ENCODE measurements around the gene SPNS2. TPM values are rescaled to one million over a fixed set of nuclear protein-coding genes. Genes with fewer than 3 reads are reported as not detected.

SPNS2 gene
- 58.1 and 61.5 TPM in 2 replicates for total RNA-seq (2014; rRNA removed; shearing (Covaris generic))

DNA sequence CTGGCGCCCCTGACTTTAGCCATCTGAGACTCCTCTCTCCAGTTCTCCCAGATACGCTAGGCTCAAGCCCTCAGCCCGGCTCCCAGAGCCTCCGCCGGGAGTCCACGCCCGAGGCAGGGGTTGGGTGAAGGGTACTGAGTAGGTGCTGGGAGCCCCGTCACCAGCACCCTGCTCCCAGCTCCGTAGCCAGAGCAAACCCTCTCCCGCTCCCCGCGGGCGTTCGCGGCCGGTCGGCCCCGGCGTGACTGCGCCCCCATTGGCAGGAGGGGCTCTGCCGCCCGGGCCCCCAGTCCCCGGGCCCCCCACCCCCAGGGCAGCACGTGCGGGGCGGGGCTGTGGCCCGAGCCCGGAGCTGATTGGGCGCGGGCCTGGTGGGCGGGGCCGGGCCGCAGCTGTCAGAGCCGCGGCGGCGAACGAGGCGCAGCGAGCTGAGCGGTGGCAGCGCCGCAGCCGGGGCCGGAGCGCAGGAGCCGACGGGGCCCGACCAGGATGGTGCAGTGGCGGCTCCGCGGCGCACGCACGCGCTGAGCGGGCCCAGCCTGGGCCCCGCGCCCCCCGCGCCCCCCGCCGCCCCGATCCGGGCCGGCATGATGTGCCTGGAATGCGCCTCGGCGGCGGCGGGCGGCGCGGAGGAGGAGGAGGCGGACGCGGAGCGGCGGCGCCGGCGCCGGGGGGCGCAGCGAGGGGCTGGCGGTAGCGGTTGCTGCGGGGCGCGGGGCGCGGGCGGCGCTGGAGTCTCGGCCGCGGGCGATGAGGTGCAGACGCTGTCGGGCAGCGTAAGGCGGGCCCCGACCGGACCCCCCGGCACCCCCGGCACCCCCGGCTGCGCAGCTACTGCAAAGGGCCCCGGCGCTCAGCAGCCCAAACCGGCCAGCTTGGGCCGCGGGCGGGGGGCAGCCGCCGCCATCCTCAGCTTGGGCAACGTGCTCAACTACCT, at the start of gene SPNS2:
Gene SPNS2, plus strand, starts transcription at position 421 of the 937 bp plus-strand sequence. Its CDS starts 167 bp downstream, at position 588.
- in situ Hi-C loops (cut with HindIII; ENCODE audit: low sequenced_read_pairs): no loop called here

GRCh38 chr17:4449736-4450135, 48.9 kb upstream of the SPNS2 start:
- in situ Hi-C loops (cut with HindIII; ENCODE audit: low sequenced_read_pairs): no loop called here
- DNase-seq (ENCODE audit: low spot score): no peak

More for the DNA sequence above, at the start of gene SPNS2:
- DNase-seq (ENCODE audit: low spot score): peak; percentile 35

DNA sequence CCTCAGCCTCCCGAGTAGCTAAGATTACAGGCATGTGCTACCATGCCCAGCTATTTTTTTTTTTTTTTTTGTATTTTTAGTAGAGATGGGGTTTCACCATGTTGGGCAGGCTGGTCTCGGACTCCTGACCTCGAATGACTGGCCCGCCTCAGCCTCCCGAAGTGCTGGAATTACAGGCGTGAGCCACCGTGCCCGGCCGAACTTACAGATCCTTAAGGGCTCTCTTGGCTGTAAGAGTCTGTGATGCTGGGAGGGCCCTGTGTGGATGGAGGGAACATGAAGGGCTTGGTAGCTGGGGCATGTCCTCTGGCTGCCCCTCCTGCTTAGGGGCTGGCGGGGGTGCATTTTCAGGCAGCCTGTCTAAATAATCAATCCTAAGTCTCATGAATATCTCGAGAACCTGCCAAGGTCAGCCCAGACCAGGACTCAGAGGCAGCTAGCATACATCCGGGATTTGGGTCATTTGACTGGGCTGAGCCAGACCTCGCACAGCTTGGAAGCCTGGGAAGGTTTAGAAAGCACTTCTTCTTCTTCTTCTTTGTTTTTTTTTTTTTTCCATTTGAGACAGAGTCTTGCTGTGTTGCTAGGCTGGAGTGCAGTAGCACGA, 47.9 kb upstream of the SPNS2 start:
- no peak for DNase-seq (ENCODE audit: low spot score)
- in situ Hi-C loops (cut with HindIII; ENCODE audit: low sequenced_read_pairs): no loop called here

- no peak for DNase-seq (ENCODE audit: low spot score)
- in situ Hi-C loops (cut with HindIII; ENCODE audit: low sequenced_read_pairs): no loop called here
Measured at GRCh38 chr17:4453812-4454591, 44.7 kb upstream of the SPNS2 start.

DNA sequence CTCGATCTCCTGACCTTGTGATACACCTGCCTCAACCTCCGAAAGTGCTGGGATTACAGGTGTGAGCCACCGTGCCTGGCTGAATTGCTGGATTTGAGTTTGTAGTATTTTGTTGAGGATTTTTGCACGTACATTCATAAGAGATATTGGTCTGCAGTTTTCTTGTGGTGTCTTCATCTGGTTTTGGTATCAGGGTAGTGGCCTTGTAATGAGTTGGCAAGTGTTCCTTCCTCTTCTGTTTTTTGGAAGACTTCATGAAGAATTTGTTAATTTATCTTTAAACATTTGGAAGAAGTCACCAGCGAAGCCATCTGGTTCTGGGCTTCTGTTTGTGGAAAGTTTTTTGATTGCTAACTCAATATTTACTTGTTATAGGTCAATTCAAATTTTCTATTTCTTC, 38.0 kb upstream of the SPNS2 start:
- in situ Hi-C loops (cut with HindIII; ENCODE audit: low sequenced_read_pairs): no loop called here
- DNase-seq (ENCODE audit: low spot score): no peak

DNA sequence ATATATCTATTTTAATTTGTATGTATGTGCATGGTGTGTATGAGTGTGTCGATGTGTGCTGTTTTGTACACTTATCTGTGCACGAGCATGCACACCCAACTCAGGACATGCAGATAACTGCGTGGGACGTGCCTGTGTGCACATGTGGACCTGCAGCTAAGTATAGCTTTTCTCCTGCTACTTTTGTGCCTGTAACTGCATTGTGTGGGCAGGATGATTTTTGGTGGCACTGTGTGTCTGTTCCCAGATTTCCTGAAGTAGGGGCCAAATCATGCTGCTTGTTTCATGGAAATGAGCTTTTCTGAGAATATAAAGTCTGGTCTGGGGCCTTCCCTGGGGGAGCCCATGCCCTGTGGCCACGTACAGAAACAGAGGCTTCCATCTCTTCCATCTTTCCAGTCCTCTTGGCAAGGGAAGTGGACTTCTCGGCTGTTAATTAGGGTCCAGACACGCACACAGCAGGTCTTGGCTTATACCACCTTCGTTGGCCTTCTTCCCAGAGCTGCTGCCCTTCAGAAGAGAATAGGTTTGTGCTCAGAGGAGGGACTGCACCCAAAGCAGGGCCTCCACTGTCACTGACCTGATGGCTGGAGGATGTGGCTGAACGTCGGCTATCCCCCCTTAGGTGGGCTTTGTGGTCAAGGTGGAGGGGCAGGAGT, 34.7 kb upstream of the SPNS2 start:
- peak; percentile 98 for DNase-seq (ENCODE audit: low spot score)
- in situ Hi-C loops (cut with HindIII; ENCODE audit: low sequenced_read_pairs): no loop called here

DNA sequence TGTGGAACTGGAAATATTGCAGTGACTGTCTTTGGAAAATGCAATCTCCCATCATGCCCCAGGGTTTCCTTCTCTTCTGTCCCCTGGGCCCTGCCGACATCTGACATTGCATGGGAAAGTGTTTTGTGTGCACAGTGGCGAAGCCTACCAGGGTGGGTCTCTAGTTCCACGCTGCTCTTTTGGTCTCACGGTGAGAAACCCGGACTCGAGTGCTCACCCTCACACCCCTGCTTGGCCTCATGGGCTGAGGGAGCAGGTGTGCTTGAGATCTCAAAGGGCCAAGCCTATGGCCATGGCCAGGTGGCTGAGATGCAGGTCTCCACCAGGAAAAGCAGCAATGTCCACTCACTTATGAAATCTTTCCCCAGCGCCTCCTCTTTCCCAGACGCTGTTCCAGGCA, 32.9 kb upstream of the SPNS2 start:
- in situ Hi-C loops (cut with HindIII; ENCODE audit: low sequenced_read_pairs): no loop called here
- DNase-seq (ENCODE audit: low spot score): no peak

DNA sequence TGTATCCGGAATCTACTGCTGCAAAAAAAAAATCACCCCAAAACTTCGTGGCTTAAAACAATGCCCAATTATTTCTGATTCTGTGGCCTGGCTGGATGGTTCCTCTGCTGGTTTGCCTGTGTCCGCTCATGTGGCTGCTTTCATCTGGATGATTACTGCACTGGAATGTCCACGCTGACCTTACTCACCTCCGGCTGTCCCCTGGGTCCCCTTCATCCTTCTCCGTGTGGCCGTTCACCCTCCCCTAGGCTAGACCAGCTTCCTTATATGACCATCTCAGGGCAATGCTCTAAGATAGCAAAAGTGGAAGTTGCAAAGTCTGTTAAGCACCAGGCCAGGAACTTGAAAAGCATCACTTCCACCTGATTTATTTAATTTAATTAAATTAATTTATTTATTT, 31.4 kb upstream of the SPNS2 start:
- DNase-seq (ENCODE audit: low spot score): no peak
- in situ Hi-C loops (cut with HindIII; ENCODE audit: low sequenced_read_pairs): no loop called here

DNA sequence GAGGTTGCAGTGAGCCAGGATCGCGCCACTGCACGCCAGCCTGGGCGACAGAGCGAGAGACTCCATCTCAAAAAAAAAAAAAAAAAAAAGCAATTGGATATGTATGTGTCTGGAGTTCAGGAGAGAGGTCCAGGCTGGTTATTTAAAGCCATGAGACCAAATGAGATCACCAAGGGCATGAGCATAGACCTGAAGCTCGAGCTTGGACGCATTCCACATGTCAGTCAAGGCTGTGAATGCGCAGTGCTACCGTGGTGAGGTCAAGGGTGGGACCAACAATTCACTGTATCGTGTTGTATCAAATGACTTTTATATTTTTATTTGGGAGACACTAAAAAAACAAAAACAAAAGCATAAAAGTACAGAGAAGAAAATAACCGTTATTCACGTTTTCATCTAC, 29.1 kb upstream of the SPNS2 start:
- in situ Hi-C loops (cut with HindIII; ENCODE audit: low sequenced_read_pairs): no loop called here

GRCh38 chr17:4472286-4472685, 26.4 kb upstream of the SPNS2 start:
- in situ Hi-C loops (cut with HindIII; ENCODE audit: low sequenced_read_pairs): no loop called here
- DNase-seq (ENCODE audit: low spot score): no peak

More for the DNA sequence above, 29.1 kb upstream of the SPNS2 start:
- no peak for DNase-seq (ENCODE audit: low spot score)

DNA sequence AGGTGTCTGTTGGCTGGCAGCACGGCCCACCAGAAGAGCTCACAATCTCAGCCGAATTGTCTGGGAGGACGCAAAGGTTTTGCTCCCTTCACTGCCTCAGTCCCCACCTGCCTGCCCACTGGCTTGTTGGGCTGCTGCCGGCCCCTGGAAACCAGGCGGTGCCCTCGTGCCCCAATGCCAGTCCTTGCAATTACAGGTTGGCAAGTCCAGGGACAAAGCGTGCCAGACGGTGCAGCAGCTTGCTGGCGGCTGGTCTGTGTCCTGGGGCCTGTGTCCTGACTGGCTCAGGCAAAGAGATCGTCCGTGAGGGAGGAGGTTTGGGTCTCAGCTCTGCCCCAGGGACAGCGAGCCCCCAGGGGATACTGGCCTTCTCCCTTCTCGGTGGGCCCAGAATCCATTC, 24.6 kb upstream of the SPNS2 start:
- in situ Hi-C loops (cut with HindIII; ENCODE audit: low sequenced_read_pairs): no loop called here
- DNase-seq (ENCODE audit: low spot score): peak; percentile 95

GRCh38 chr17:4475001-4475400, 23.7 kb upstream of the SPNS2 start:
- in situ Hi-C loops (cut with HindIII; ENCODE audit: low sequenced_read_pairs): no loop called here
- DNase-seq (ENCODE audit: low spot score): no peak

GRCh38 chr17:4475463-4475862, 23.2 kb upstream of the SPNS2 start:
- in situ Hi-C loops (cut with HindIII; ENCODE audit: low sequenced_read_pairs): no loop called here

GRCh38 chr17:4476017-4476416, 22.7 kb upstream of the SPNS2 start:
- no peak for DNase-seq (ENCODE audit: low spot score)
- in situ Hi-C loops (cut with HindIII; ENCODE audit: low sequenced_read_pairs): no loop called here

More at GRCh38 chr17:4475463-4475862, 23.2 kb upstream of the SPNS2 start:
- DNase-seq (ENCODE audit: low spot score): no peak

DNA sequence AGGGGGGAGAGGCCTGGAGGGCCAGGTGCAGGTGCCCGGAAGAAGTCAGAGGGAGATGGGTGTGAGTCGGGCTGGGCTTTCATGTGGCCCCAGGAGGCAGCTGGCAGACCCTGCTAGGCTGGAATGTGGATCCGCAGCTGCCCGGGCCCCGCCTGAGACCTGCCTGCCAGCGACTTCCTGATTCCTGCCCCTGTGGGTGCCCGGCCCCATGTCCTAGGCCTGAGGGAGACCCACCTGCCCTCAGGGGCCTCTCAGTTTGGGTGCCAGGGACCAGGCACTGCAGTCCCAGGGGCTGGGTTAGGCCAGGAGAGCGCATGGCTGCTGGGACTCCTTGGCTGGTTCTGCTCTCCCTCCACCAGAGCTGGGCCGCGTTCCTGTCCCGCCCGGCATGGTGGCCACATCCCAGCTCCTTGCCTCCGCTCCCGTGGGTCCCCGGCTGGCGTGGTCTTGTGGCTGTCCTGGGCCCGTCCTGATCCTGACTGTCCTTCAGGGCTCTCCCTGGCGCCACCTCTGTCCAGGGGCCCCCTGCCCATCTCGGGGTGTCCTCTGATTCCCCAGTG, 22.1 kb upstream of the SPNS2 start:
- DNase-seq (ENCODE audit: low spot score): no peak
- in situ Hi-C loops (cut with HindIII; ENCODE audit: low sequenced_read_pairs): no loop called here

- in situ Hi-C loops (cut with HindIII; ENCODE audit: low sequenced_read_pairs): no loop called here
- DNase-seq (ENCODE audit: low spot score): peak; percentile 42
Measured at GRCh38 chr17:4477255-4477791, 21.4 kb upstream of the SPNS2 start.

DNA sequence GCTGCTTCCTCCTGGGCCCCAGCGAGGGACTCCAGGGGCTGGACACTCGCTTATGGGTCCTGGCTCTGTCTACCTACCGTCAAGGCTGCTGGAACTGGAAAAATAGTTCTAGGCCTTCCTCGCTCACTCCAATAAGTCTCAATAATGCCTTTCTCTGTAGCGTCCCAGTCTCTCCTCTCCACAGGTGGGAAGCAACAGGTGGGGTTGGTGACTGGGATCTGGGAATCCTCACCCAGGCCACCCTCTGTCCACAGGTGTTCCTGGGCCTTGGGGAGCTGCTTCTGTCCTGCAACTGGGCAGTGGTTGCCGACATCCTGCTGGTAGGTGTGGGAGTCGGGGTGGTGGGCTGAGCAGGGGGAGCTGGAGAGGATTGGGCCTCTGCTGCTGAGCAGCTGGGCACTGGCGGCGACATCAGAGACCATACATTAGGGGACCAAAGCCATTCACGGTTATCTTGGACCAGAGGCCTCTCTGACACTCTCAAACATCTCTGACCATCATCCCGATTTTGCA, 20.3 kb upstream of the SPNS2 start:
- in situ Hi-C loops (cut with HindIII; ENCODE audit: low sequenced_read_pairs): no loop called here

GRCh38 chr17:4479340-4479981, 19.2 kb upstream of the SPNS2 start:
- in situ Hi-C loops (cut with HindIII; ENCODE audit: low sequenced_read_pairs): no loop called here
- no peak for DNase-seq (ENCODE audit: low spot score)

More for the DNA sequence above, 20.3 kb upstream of the SPNS2 start:
- DNase-seq (ENCODE audit: low spot score): no peak

Measured in G401 (cell line).